ENCODE data around the gene HSPB2. TPM values are rescaled to one million over a fixed set of nuclear protein-coding genes. Genes with fewer than 3 reads are reported as not detected.
A peak's percentile ranks its signal among the peaks of the same experiment; 100 is the strongest.
"Not testable (repeated sequence)": the region's sequence is repeated elsewhere in the genome, so short reads cannot be mapped to it uniquely, and the experiment has no call there.

The HSPB2 gene, protein sequence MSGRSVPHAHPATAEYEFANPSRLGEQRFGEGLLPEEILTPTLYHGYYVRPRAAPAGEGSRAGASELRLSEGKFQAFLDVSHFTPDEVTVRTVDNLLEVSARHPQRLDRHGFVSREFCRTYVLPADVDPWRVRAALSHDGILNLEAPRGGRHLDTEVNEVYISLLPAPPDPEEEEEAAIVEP
- 1 to 10 TPM in 1 of 2 donors, under 1 TPM in 1; 0.73 to 3.1 TPM for total RNA-seq
- long read RNA-seq = 0 reads

DNA sequence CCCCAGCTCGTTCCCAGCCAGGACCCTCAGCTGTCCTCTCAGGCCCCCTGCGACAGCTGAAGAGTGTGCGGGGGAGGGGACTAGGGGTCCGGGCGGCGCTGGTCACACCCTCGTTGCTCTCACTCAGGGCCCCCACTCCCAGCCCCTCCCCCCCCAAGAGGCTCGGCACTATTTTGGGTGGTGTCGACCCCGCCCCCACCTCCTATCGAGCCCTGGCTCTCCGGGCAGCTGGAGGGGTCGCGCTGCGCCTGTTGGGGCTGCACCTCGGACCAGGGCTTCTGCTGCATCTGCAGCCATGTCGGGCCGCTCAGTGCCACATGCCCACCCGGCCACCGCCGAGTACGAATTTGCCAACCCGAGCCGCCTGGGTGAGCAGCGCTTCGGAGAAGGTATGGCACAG, at the start of gene HSPB2:
HSPB2 (plus strand) TSS at position 200 of the 400 bp plus-strand sequence; CDS start at position 296, 96 bp downstream.
- DNase-seq (no peak), ATAC-seq (no peak)
- intact Hi-C loops (cut with DNase I, micrococcal nuclease) = no loop called here

DNA sequence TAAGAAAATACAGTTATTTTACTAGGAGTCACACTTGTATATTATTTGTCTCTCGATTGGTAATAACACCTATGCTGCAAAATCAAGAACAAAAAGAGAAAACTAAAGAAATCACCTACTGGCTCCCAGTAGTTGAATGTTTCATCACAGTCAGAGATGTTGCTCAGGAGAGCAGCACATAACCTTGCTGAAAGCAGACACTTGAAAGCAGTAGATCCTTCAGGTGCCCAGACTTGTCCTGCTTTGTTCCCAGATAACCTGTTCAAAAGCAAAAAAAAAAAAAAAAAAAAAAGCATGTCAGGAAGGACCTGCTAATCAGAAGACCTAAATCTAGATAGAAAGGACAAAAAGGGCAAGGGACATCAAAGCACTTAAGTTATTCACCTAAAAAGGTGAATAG, 42.4 kb upstream of the HSPB2 start:
- intact Hi-C loops (cut with DNase I, micrococcal nuclease) = no loop called here
- ATAC-seq (no peak), DNase-seq (no peak)

DNA sequence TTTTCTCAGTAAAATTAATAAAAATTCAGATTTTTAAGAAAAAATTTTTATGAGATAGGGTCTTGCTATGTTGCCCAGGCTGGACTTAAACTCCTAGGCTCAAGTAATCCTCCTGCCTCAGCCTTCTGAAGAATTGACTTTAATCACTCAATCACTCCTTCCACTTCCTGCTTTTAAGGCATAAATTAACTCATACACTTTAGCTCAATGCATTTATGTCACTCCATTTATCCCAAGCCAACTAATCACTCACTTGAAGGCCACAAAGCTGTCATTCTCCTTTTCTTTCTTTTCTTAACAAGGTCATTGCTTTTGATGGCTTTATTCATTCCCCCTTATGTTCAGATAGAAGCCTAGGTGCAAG, 42.0 kb upstream of the HSPB2 start:
- ATAC-seq (peak; percentile 41), DNase-seq (no peak)
- intact Hi-C loops (cut with DNase I, micrococcal nuclease) = no loop called here

DNA sequence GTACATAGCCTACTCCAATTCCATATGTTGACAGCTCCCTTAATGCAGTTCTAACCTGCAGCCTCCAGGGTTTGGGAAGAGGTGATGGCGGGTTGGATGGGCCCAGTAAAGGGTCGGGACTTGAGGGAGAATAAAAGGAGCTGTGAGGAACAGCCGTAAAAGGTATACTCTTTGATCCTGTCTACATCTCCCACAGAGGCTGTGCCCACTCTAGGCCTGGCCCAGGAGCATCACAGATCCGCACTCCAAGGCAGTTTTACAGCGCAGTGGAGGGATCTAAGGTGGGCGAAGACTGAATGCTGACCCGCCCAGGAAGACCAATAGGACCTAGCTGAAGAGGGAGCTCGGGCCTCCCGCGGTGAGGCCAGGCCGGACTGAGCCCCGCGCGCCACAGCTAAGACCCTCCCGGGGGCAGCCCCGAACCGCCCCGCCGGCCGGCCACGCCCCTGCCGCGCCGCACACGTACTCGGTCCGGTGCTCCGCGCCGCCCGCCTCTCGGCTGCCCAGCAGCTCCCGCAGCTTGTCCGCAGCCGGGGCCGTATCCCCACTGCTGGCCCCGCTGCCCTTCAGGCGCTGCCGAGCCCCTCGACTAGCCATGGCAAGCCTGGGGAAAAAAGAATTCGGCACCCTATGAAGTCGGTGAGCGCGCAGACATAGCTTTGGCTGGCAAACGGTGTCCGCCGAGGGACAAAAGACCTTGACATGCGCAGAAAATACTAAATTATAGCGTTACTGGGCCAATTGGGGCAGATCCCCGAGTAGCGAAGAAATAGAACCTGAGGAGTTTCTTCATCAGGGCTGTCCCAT, 41.4 kb upstream of the HSPB2 start, which contains the start of gene ALG9:
ALG9 (minus strand) TSS at position 696 of the 807 bp plus-strand sequence; CDS start at position 597, 99 bp downstream.
- intact Hi-C loops (cut with DNase I, micrococcal nuclease) = no loop called here
- DNase-seq (peak; percentile 84 to 89), ATAC-seq (peak; percentile 87)

DNA sequence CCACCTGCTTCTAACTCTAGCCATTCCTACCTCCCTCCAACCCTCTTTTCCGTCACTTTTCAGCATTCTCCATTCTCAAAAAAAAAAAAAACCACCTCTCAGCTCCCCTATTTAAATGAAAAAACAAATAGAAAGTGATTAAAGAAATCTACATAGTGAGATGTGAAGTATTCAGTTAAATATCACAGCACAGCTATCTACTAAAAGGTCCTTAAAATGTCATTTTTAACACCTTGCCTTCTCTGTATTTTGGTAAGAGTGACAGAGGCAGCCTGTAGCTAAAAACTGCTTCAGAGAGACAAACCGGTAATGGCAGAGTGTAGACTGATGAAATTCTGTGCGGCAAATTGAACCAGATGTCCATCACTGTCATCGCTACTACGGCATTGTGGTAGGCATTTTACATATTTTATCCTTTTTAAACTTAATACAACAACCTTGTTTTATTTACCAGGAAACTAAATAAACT, 40.8 kb upstream of the HSPB2 start:
- ATAC-seq (no peak), DNase-seq (no peak)
- intact Hi-C loops (cut with DNase I, micrococcal nuclease) = no loop called here

DNA sequence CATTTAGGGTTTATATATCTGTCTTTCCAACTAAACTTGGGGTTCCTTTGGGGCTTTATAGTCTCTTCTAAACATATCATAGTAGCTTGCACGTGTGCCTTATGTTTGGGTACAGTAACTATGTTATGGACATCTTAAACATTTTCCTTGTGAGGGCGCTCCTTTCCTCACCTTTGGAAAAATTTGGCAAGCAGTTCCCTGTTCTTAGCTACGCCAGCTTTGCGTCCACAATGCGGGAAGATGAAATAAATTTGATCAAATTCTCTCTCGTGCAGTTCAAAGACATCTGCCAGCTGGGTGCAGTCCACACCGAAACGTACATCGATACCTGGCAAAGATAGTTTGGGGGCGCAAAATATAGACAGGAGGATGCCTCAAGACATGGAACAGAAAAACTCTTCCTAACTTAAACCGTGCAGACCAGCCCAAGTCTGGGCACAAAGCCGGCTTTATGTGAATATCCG, 34.1 kb upstream of the HSPB2 start:
- ATAC-seq = peak; percentile 21
- DNase-seq = no peak
- intact Hi-C loops (cut with DNase I, micrococcal nuclease) = loop anchor here in 1 of 2 donors (5.0 kb wide), 1 partner anchor 99 kb away; no protein-coding TSS in a partner anchor

DNA sequence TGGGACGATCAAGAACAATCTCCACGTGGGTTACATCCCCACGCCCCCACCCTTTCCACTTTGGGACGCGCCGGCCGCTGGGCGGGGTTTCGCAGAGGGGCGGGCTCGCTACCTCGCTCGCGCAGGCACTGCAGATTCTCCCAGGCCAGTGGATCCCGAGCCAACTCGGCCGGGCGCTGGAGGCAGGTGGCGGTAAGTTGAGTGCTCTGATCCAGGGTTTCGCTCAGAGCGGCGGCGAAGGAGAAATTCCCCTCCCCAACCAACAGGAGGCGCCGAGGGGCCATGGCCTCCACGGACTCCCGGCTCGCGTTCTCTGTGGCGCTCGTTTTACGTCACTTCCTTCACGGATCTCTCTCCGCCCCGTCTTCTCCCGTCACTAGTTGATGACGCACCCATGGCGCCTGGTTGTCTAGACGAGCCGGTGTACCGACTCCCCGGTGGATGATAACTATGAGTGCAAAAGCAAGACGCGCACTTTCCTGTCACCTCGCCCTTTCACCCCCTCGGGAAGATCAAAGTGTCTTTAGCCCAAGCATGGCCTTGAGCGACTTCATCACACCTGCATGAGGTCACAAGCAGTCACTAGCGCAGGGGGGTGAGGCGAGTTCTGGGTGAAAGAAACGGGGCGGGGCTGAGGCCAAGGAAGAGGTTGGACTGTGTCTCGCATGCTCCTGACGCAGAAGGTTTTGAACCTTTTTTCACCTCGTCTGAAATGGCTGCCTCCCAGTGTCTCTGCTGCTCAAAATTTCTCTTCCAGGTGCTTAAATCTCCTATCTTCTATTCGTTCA, 33.5 kb upstream of the HSPB2 start, which contains the start of the genes CFAP68 and FDXACB1:
CFAP68 (plus strand) TSS at position 693 of the 788 bp plus-strand sequence; CDS start at position 713, 20 bp downstream.
FDXACB1 (minus strand) TSS at position 317 of the 788 bp plus-strand sequence; CDS start at position 284, 33 bp downstream.
- ATAC-seq = peak; percentile 89
- intact Hi-C loops (cut with DNase I, micrococcal nuclease) = loop anchor here in 1 of 2 donors (5.0 kb wide), 1 partner anchor 98 kb away; no protein-coding TSS in a partner anchor
- DNase-seq = peak; percentile 95 to 98

DNA sequence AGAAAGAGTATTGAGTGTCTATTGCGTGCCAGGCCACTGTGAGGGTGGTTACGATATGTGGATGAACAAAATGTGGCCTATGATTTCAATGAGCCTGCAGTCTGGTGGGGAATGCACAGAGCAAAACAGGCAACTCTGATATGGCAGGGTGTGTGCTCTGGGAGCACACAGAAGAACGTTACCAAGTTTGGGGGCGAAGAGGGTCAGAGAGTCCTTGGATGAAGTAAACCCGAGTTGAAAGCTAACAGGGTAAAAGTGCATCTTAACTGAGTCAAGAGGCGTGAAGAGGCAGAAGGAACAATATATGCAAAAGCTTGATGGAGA, 32.9 kb upstream of the HSPB2 start:
- DNase-seq = no peak
- intact Hi-C loops (cut with DNase I, micrococcal nuclease) = loop anchor here in 1 of 2 donors (5.0 kb wide), 1 partner anchor 98 kb away; no protein-coding TSS in a partner anchor
- ATAC-seq = peak; percentile 0

DNA sequence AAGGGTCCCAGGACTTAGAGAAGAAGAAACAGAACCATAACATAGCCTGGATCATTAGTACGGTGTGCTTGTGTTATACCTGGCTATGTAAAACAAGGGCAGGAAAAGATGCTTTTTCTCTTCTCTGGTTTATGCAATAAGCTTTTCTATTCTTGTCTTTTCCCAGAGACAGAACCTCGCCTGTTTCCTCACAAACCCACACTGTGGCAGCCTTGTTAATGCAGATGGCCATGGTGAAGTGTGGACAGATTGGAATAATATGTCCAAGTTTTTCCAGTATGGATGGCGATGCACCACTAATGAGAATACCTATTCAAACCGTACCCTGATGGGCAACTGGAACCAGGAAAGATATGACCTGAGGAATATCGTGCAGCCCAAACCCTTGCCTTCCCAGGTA, 30.3 kb upstream of the HSPB2 start:
- ATAC-seq = no peak
- no peak for DNase-seq
- intact Hi-C loops (cut with DNase I, micrococcal nuclease) = no loop called here

DNA sequence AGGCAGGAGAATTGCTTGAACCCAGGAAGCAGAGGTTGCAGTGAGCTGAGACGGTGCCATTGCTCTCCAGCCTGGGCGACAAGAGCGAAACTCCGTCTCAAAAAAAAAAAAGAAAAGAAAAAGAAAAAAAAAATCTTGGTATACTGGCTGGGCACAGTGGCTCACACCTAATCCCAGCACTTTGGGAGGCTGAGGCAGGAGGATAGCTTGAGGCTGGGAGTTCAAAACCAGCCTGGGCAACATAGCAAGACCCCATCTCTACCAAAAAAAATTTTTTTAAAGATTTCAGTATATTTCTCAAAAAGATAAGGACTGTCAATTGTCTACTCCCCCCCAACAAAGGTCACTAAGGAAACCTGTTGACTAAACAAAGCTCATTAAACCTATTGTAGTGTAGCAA, 27.5 kb upstream of the HSPB2 start:
- intact Hi-C loops (cut with DNase I, micrococcal nuclease); ATAC-seq; DNase-seq: not testable (repeated sequence)

DNA sequence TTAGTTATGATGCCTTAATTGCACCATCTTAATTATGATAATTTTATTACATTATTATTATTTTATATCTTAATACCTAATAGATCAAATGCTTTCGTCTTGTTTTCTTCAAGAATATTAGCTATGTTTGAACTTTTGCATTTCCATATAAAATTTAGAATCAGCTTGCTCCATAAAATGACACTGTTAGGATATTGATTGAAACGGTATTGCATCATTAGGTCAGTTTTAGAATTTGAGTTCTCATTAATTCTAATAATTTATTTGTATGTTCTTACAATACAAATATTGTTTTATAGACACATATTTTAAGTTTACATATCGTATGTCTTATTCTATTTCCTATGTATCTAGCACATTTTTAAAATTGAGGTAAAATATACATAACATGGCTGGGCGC, 26.5 kb upstream of the HSPB2 start:
- ATAC-seq = no peak
- intact Hi-C loops (cut with DNase I, micrococcal nuclease) = no loop called here
- DNase-seq = no peak

DNA sequence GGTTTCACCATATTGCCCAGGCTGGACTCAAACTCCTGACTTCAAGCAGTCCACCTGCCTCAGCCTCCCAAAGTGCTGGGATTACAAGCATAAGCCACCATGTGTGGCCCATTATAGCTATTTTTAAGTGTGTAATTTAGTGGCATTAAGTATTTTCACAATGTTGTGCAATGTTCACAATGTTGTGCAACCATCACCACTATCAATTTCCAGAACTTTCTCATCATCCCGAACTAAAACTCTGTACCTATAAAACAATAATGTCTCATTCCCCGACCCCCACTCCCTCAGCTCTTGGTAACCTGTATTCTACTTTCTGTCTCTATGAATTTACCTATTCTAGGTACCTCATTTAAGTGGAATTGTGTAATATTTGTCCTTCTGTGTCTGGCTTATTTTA, 25.7 kb upstream of the HSPB2 start:
- intact Hi-C loops (cut with DNase I, micrococcal nuclease) = no loop called here
- DNase-seq (no peak), ATAC-seq (no peak)

DNA sequence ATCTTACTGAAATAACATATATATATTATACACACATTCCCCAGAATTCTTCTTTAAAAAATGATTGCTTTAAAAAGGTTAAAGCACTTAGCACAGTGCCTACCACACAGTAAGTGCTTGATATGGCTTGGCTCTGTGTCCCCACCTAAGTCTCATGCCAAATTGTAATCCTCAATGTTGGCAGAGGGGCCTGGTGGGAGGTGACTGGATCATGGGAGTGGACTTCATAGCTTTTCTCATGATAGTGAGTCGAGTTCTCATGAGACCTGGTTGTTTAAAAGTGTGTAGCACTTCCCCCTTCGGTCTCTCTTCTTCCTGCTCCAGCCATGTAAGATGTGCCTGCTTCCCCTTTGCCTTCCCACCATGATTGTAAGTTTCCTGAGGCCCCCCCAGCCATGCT, 7.1 kb upstream of the HSPB2 start:
- DNase-seq (no peak), ATAC-seq (no peak)
- intact Hi-C loops (cut with DNase I, micrococcal nuclease) = no loop called here

DNA sequence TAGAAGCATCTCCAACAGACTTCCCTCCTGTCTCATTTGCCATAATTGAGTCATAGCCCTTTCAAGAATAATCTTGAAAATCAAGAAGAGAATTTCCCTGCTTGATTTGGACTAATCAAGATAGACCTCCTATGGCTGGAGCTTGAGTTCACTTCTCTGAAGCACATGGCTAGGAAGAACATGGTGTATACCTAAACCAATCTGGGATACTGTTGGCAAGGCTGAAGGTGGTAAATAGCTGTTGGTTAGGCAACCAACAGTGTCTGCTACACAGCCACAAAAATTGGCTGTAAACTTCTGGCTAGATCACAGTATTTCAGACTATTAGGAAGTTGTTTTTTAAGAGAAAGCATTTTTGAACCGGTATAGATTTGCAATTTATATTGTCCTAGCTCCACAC, 5.9 kb upstream of the HSPB2 start:
- intact Hi-C loops (cut with DNase I, micrococcal nuclease) = no loop called here
- ATAC-seq = no peak

DNA sequence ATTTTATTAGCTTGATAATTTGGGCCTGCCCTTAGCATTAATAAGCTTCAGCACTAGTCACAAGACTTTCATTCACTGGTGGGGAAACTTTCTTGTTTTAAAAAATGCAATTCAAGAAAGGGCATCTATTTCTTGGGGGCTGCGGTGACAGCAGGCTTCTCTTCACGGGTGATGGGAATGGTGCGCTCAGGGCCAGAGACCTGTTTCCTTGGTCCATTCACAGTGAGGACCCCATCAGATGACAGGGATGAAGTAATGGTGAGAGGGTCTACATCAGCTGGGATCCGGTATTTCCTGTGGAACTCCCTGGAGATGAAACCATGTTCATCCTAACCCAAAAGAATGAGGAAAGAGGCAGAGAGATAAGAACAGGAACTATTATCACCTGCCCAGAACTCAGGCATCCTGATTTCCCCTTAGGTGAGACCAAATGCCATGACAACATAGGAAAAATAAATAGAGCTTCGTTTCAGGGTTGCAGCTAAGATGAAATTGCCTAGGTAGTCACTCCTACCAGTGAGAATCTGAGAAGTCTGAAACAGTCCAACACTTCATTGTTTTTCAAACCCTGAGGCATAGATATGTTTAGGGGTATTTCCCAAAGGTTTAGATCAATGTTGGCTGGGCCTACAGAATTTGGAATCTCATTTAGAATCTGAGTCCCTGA, 3.8 kb upstream of the HSPB2 start:
- DNase-seq = no peak
- intact Hi-C loops (cut with DNase I, micrococcal nuclease) = no loop called here
- no peak for ATAC-seq

More for the DNA sequence above, 5.9 kb upstream of the HSPB2 start:
- DNase-seq = no peak

DNA sequence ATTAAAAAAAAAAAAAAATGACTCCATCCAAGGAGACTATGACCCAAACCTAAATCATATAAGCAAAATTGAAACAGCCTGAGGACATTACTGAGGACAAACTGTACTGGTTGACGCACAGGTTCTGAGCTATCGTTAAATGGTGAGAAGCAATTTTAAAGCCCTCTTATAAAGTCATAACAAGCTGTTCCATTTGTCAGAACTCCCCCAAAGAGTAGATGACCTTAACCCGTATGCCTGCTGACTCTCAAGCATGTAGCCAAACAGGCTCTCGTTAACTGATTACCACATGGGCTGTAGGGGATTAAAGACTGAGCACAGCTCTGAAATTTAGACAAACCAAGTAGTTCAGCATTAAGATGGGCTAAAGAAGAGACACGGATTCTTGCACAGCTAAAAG, 3.2 kb upstream of the HSPB2 start:
- ATAC-seq = no peak
- DNase-seq = no peak
- intact Hi-C loops (cut with DNase I, micrococcal nuclease) = no loop called here

DNA sequence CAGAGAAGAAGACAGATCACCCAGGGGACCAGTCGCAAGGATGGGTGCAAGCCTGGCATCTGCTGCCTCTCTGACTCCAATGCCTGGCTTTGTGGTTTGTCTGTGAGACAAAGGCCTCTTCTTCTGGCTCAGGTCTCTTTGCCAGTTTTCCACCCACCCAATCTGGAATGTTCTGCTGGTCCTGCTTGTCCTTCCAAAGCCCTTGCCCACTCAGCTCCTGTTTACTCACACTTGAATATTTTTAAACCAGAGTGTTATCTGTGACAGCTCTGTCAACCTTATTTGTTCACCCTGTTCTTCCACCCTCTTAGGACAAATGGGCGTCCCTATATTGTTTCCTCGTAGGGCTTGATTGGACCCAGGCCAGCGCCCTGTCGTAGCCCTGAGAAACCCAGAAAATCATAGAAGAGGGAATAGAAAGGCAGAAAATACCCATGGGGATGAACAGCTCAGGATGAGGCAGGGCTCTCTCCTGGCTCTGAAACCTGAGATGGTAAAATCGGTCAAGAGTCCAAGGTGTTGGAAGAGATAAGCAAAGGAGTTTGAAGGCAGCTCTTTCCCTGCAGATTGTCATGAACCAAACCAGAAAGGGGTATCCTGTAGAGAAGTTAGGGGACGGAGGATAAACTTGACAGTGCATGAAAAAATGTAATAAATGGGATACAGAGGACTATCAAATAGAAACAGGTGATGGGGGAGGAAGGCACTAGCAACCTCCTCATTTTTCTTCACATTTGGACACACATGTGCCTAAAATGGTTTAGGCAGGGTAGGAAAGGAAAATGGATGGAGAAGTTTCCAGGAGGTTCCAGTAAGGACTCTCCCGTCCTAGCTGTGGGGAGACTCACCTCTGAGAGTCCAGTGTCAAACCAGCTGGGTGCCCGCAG, 1.6 kb upstream of the HSPB2 start:
- ATAC-seq (no peak), DNase-seq (no peak)
- intact Hi-C loops (cut with DNase I, micrococcal nuclease) = no loop called here

Data from left colon (tissue), 2 donors.